ENCODE measurements around the gene DNAJC5. TPM values are rescaled to one million over a fixed set of nuclear protein-coding genes. Genes with fewer than 3 reads are reported as not detected.

The DNAJC5 gene
- total and polyA plus RNA-seq, 2 donors (not counting 1 experiment from before 2014, with no cell fraction given) = 12.2 to 33.3 TPM

GRCh38 chr20:63900413-63900812, 5.5 kb downstream of the DNAJC5 start:
- H3K4me1 ChIP-seq (ENCODE audit: control insufficient read depth in 2 of 2, insufficient read depth in 2 of 2, low read length in 2 of 2) = peaks cover 25 to 63% of the 10 kb centered on the region in 2 donors
- TF ChIP-seq EZH2 (IDR thresholded peaks at IDR 0.05; ENCODE audit: borderline replicate concordance, insufficient read depth, low read depth, low read length, poor library complexity, severe bottlenecking) (no peak), CTCF (IDR thresholded peaks at IDR 0.05) (no peak)
- no peak overlapping the region for H3K27ac Mint-ChIP-seq

GRCh38 chr20:63903796-63904561, 9.1 kb downstream of the DNAJC5 start:
- DNase-seq (no peak), ATAC-seq (ENCODE audit: low read depth) (no peak)
- no peaks in the 10 kb centered on the region for H3K27me3 ChIP-seq (replicated peaks in 1 of 4; ENCODE audit: control extremely low read depth in 1 of 4, control insufficient read depth in 3 of 4, insufficient read depth in 4 of 4, low read length in 3 of 4)
- TF ChIP-seq CTCF (IDR thresholded peaks at IDR 0.05) = no peak
- no peak for TF ChIP-seq EZH2 (IDR thresholded peaks at IDR 0.05; ENCODE audit: borderline replicate concordance, insufficient read depth, low read depth, low read length, poor library complexity, severe bottlenecking)
- H3K9me3 ChIP-seq (ENCODE audit: control extremely low read depth in 1 of 3, control insufficient read depth in 2 of 3, insufficient read depth in 1 of 3, low read length in 2 of 3) = no peaks in the 10 kb centered on the region
- intact Hi-C loops (cut with micrococcal nuclease) = no loop called here
- peaks cover 87% of the 10 kb centered on the region for H4K20me1 ChIP-seq (ENCODE audit: control insufficient read depth, insufficient read depth, low read length, poor library complexity, severe bottlenecking)
- no peaks in the 10 kb centered on the region for H3K27me3 Mint-ChIP-seq
- 97% methylated on average over 7 of the region's 11 CpGs for WGBS (ENCODE audit: insufficient coverage)
- H3K4me2 ChIP-seq (replicated peaks; ENCODE audit: low read depth, low read length, poor library complexity, severe bottlenecking) = no peak overlapping the region
- H3K4me1 ChIP-seq (ENCODE audit: control insufficient read depth in 2 of 2, insufficient read depth in 2 of 2, low read length in 2 of 2) = peaks cover 11 to 38% of the 10 kb centered on the region in 2 donors
- CTCF ChIA-PET = no interaction called here
- peaks cover 49% of the 10 kb centered on the region for H3K4me1 Mint-ChIP-seq
- H3K9ac ChIP-seq (ENCODE audit: low read length) = no peak overlapping the region
- POLR2A ChIA-PET = no interaction called here
- H3K27ac Mint-ChIP-seq = no peak overlapping the region
- no peak overlapping the region for H3K4me3 Mint-ChIP-seq
- no peaks in the 10 kb centered on the region for H3K9me3 Mint-ChIP-seq (ENCODE audit: insufficient read depth)
- H3K79me2 ChIP-seq (ENCODE audit: control insufficient read depth, insufficient read depth, low read length) = peaks cover 100% of the 10 kb centered on the region
- H3K27ac ChIP-seq (ENCODE audit: low read length in 2 of 2) = no peak overlapping the region
- H3K36me3 ChIP-seq (replicated peaks in 1 of 2; ENCODE audit: control extremely low read depth in 1 of 2, control insufficient read depth in 1 of 2, extremely low read depth in 1 of 2, insufficient read depth in 2 of 2, low read length in 1 of 2) = peaks cover 1 to 6% of the 10 kb centered on the region in 2 experiments
- no peak overlapping the region for H3K4me3 ChIP-seq (ENCODE audit: control extremely low read depth in 1 of 5, extremely low read depth in 1 of 5, insufficient read depth in 1 of 5, low read depth in 2 of 5, low read length in 4 of 5)
- H2AFZ ChIP-seq (ENCODE audit: insufficient read depth, low read depth, low read length, poor library complexity, severe bottlenecking) = no peak overlapping the region

More at GRCh38 chr20:63900413-63900812, 5.5 kb downstream of the DNAJC5 start:
- H3K4me1 Mint-ChIP-seq = peaks cover 64% of the 10 kb centered on the region
- ATAC-seq (ENCODE audit: low read depth) (no peak), DNase-seq (no peak)
- no peaks in the 10 kb centered on the region for H3K27me3 Mint-ChIP-seq
- peaks cover 0 to 11% of the 10 kb centered on the region in 2 experiments for H3K36me3 ChIP-seq (replicated peaks in 1 of 2; ENCODE audit: control extremely low read depth in 1 of 2, control insufficient read depth in 1 of 2, extremely low read depth in 1 of 2, insufficient read depth in 2 of 2, low read length in 1 of 2)
- POLR2A ChIA-PET = interaction anchor here (0.7 kb wide), 1 partner anchor 359 kb away, joined by 6 read pairs; no protein-coding TSS in a partner anchor
- peak overlapping the region; percentile 29 for H3K4me3 Mint-ChIP-seq
- no peak overlapping the region for H3K4me3 ChIP-seq (ENCODE audit: control extremely low read depth in 1 of 5, extremely low read depth in 1 of 5, insufficient read depth in 1 of 5, low read depth in 2 of 5, low read length in 4 of 5)
- H4K20me1 ChIP-seq (ENCODE audit: control insufficient read depth, insufficient read depth, low read length, poor library complexity, severe bottlenecking) = peaks cover 90% of the 10 kb centered on the region
- no peaks in the 10 kb centered on the region for H3K9me3 Mint-ChIP-seq (ENCODE audit: insufficient read depth)
- H3K79me2 ChIP-seq (ENCODE audit: control insufficient read depth, insufficient read depth, low read length) = peaks cover 95% of the 10 kb centered on the region
- intact Hi-C loops (cut with micrococcal nuclease) = no loop called here
- no peak overlapping the region for H3K9ac ChIP-seq (ENCODE audit: low read length)
- no peaks in the 10 kb centered on the region for H3K27me3 ChIP-seq (replicated peaks in 1 of 4; ENCODE audit: control extremely low read depth in 1 of 4, control insufficient read depth in 3 of 4, insufficient read depth in 4 of 4, low read length in 3 of 4)
- no peaks in the 10 kb centered on the region for H3K9me3 ChIP-seq (ENCODE audit: control extremely low read depth in 1 of 3, control insufficient read depth in 2 of 3, insufficient read depth in 1 of 3, low read length in 2 of 3)
- CTCF ChIA-PET = no interaction called here
- WGBS (ENCODE audit: insufficient coverage) = no CpG with 5 or more reads among the region's 3 CpGs
- H2AFZ ChIP-seq (ENCODE audit: insufficient read depth, low read depth, low read length, poor library complexity, severe bottlenecking) = no peak overlapping the region
- H3K27ac ChIP-seq (ENCODE audit: low read length in 2 of 2) = no peak overlapping the region
- peak overlapping the region; percentile 25 for H3K4me2 ChIP-seq (replicated peaks; ENCODE audit: low read depth, low read length, poor library complexity, severe bottlenecking)

Measured in B cell (primary cell).